Ovary (tissue), 3 donors: ENCODE data around the gene COL5A3.

Experiments used
- POLR2A ChIP-seq: fragments of 450-650 bp; IDR thresholded peaks from one replicate; pipeline ENCODE4 v1.6.1; 2017; ENCODE audit warnings: antibody characterized with exemption, mild to moderate bottlenecking, moderate library complexity
- TF ChIP-seq, protein P1 (sequence below), 3 donors: fragments of 450-650 bp in 2 of 3; fragments of 200-600 bp in 1 of 3; IDR thresholded peaks; one replicate each; pipeline versions ENCODE4 v1.5.1 to v1.8.0; 2016 to 2022; ENCODE audit warnings: antibody characterized with exemption in 3 of 3, mild to moderate bottlenecking in 1 of 3
- donor health status: DM: no; HTN: no; CAD: no.

GRCh38 chr19:10018263-10018662, 8.0 kb upstream of the COL5A3 start:
- no peak for TF ChIP-seq POLR2A
- TF ChIP-seq, protein P1, sequence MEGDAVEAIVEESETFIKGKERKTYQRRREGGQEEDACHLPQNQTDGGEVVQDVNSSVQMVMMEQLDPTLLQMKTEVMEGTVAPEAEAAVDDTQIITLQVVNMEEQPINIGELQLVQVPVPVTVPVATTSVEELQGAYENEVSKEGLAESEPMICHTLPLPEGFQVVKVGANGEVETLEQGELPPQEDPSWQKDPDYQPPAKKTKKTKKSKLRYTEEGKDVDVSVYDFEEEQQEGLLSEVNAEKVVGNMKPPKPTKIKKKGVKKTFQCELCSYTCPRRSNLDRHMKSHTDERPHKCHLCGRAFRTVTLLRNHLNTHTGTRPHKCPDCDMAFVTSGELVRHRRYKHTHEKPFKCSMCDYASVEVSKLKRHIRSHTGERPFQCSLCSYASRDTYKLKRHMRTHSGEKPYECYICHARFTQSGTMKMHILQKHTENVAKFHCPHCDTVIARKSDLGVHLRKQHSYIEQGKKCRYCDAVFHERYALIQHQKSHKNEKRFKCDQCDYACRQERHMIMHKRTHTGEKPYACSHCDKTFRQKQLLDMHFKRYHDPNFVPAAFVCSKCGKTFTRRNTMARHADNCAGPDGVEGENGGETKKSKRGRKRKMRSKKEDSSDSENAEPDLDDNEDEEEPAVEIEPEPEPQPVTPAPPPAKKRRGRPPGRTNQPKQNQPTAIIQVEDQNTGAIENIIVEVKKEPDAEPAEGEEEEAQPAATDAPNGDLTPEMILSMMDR (IDR thresholded peaks at IDR 0.05) = no peak
